GM19351 (cell line): Measurements from ENCODE around the gene HDAC11.

Experiments used
- ATAC-seq: cut with Tn5 transposase; IDR thresholded peaks from one replicate; pipeline ENCODE4 v1.9.1; 2021; ENCODE audit warnings: mild to moderate bottlenecking, moderate library complexity; ENCODE audit not compliant: unreplicated experiment

HDAC11 gene

GRCh38 chr3:13539671-13540070, 59.6 kb downstream of the HDAC11 start:
- ATAC-seq, result no peak

GRCh38 chr3:13540297-13540995, 60.3 kb downstream of the HDAC11 start:
- no peak for ATAC-seq

- ATAC-seq, result no peak
Observed at GRCh38 chr3:13541691-13542090, 61.6 kb downstream of the HDAC11 start.

GRCh38 chr3:13542142-13542541, 62.0 kb downstream of the HDAC11 start:
- ATAC-seq, result no peak

GRCh38 chr3:13543253-13543652, 63.1 kb downstream of the HDAC11 start:
- no peak for ATAC-seq

GRCh38 chr3:13544293-13544831, 64.3 kb downstream of the HDAC11 start:
- no peak for ATAC-seq

GRCh38 chr3:13544951-13545651, 65.0 kb downstream of the HDAC11 start:
- ATAC-seq, result no peak

GRCh38 chr3:13545952-13546454, 65.9 kb downstream of the HDAC11 start:
- ATAC-seq, result no peak

- no peak for ATAC-seq
Observed at GRCh38 chr3:13546667-13547171, 66.6 kb downstream of the HDAC11 start.

GRCh38 chr3:13547591-13548371, 67.7 kb downstream of the HDAC11 start:
- ATAC-seq, result no peak

GRCh38 chr3:13548696-13549622, 68.9 kb downstream of the HDAC11 start, which contains the start of gene FBLN2:
Gene FBLN2 (plus strand): TSS chr3:13549125. CDS start chr3:13570356, 21,231 bp downstream.
- no peak for ATAC-seq

GRCh38 chr3:13549623-13550422, 69.7 kb downstream of the HDAC11 start:
- ATAC-seq, result no peak

GRCh38 chr3:13550423-13550690, 70.3 kb downstream of the HDAC11 start:
- ATAC-seq, result no peak

- ATAC-seq, result no peak
Observed at GRCh38 chr3:13550791-13551360, 70.8 kb downstream of the HDAC11 start.

GRCh38 chr3:13552857-13553652, 72.9 kb downstream of the HDAC11 start:
- no peak for ATAC-seq

GRCh38 chr3:13553686-13554085, 73.6 kb downstream of the HDAC11 start:
- ATAC-seq, result no peak

- no peak for ATAC-seq
Observed at GRCh38 chr3:13555753-13556152, 75.6 kb downstream of the HDAC11 start.
